GM12878 (cell line): ENCODE measurements around the gene SNX2.
A peak's percentile ranks its signal among the peaks of the same experiment; 100 is the strongest.

Experiments
- GABPA ChIP-seq: IDR thresholded peaks from 2 replicates; pipeline ENCODE4 v1.6.1; 2014; ENCODE audit warnings: antibody characterized with exemption, low read depth, mild to moderate bottlenecking, inconsistent platforms
- TF ChIP-seq, protein P1 (sequence below), 3 experiments: IDR thresholded peaks in 2 of 3; conservative IDR thresholded peaks in 1 of 3; 2 replicates each; pipeline ENCODE4 v1.5.1; 2011; ENCODE audit warnings: low read depth in 3 of 3, low read length in 3 of 3, mild to moderate bottlenecking in 3 of 3, control low read depth in 2 of 3, moderate library complexity in 2 of 3, inconsistent platforms in 1 of 3, mixed read lengths in 1 of 3; ENCODE audit not compliant: control insufficient read depth in 2 of 3, insufficient read depth in 1 of 3; ENCODE audit errors: extremely low read depth in 1 of 3

DNA sequence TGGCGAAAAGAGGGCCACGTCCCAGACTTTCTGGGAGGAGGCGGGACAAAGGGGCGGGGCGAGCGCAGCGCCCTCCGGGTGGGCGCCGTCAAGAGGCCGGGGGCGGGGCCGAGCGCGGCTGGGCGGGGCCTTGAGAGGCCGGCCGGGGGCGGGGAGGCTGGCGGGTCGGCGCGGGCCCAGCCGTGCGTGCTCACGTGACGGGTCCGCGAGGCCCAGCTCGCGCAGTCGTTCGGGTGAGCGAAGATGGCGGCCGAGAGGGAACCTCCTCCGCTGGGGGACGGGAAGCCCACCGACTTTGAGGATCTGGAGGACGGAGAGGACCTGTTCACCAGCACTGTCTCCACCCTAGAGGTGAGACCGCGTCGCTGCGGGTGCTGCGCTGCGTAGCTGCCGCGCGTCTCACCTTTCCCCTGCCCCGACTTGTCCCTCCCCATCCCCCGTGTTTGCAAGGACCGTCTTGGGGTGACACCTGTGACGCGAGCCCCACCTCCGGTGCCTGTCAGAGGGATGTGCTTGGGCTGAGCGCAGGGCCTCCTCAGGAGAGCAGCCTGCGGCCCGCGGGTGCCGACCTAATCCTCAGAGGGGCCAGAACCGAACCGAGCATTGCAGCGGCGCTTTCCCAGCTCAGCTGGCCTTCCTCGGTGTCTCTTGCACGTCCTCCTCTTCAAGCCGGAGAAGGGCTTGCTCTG, at the start of gene SNX2:
- TF ChIP-seq GABPA = no peak
- TF ChIP-seq, protein P1, sequence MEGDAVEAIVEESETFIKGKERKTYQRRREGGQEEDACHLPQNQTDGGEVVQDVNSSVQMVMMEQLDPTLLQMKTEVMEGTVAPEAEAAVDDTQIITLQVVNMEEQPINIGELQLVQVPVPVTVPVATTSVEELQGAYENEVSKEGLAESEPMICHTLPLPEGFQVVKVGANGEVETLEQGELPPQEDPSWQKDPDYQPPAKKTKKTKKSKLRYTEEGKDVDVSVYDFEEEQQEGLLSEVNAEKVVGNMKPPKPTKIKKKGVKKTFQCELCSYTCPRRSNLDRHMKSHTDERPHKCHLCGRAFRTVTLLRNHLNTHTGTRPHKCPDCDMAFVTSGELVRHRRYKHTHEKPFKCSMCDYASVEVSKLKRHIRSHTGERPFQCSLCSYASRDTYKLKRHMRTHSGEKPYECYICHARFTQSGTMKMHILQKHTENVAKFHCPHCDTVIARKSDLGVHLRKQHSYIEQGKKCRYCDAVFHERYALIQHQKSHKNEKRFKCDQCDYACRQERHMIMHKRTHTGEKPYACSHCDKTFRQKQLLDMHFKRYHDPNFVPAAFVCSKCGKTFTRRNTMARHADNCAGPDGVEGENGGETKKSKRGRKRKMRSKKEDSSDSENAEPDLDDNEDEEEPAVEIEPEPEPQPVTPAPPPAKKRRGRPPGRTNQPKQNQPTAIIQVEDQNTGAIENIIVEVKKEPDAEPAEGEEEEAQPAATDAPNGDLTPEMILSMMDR (IDR thresholded peaks at IDR 0.05 in 2 of 3, conservative IDR thresholded peaks at IDR 0.05 in 1 of 3; ENCODE audit: control insufficient read depth in 2 of 3, extremely low read depth in 1 of 3, insufficient read depth in 1 of 3, low read depth in 3 of 3, low read length in 3 of 3) = peak in 1 of 3 experiments; percentile 28; a peak in 2 of 6 replicates
